H9 (cell line): ENCODE data around the gene CBX1. TPM values are rescaled to one million over a fixed set of nuclear protein-coding genes. Genes with fewer than 3 reads are reported as not detected.
A peak's percentile ranks its signal among the peaks of the same experiment; 100 is the strongest.

Experiments
- DNase-seq: peaks from one replicate; pipeline ENCODE4 v3.0.0-alpha.2; 2017
- H2AFZ ChIP-seq: one replicate; pipeline ENCODE4 v1.6.1; 2013; ENCODE audit warnings: mild to moderate bottlenecking, low read length, control low read depth, moderate library complexity
- H2AK5ac ChIP-seq: 2 replicates; pipeline ENCODE4 v1.6.1; 2013; ENCODE audit warnings: low read length, control low read depth, mixed read lengths; ENCODE audit not compliant: insufficient read length
- H2BK120ac ChIP-seq: one replicate; pipeline ENCODE4 v1.6.1; 2013; ENCODE audit warnings: low read depth, mild to moderate bottlenecking, low read length, control low read depth, inconsistent platforms; ENCODE audit not compliant: poor library complexity, severe bottlenecking
- H2BK12ac ChIP-seq: 2 replicates; pipeline ENCODE4 v1.6.1; 2013; ENCODE audit warnings: low read length, control low read depth, mixed read lengths, low read depth; ENCODE audit not compliant: insufficient read length
- H2BK15ac ChIP-seq: 2 replicates; pipeline ENCODE4 v1.6.1; 2013; ENCODE audit warnings: low read depth, low read length, control low read depth
- H2BK20ac ChIP-seq: one replicate; pipeline ENCODE4 v1.6.1; 2013; ENCODE audit warnings: low read depth, mild to moderate bottlenecking, low read length, control low read depth, inconsistent platforms; ENCODE audit not compliant: poor library complexity, severe bottlenecking
- H2BK5ac ChIP-seq: 2 replicates; pipeline ENCODE4 v1.6.1; 2013; ENCODE audit warnings: low read length, control low read depth, mixed read lengths; ENCODE audit not compliant: insufficient read length
- H3K14ac ChIP-seq: 2 replicates; pipeline ENCODE4 v1.6.1; 2013; ENCODE audit warnings: low read length, control low read depth; ENCODE audit not compliant: insufficient read depth
- H3K18ac ChIP-seq: 2 replicates; pipeline ENCODE4 v1.6.1; 2013; ENCODE audit warnings: low read depth, mild to moderate bottlenecking, mixed read lengths, low read length, control low read depth; ENCODE audit not compliant: insufficient read length
- H3K23ac ChIP-seq: 2 replicates; pipeline ENCODE4 v1.6.1; 2013; ENCODE audit warnings: low read length, control low read depth, mixed read lengths, low read depth; ENCODE audit not compliant: insufficient read length
- H3K23me2 ChIP-seq: 2 replicates; pipeline ENCODE4 v1.6.1; 2013; ENCODE audit warnings: low read depth, mild to moderate bottlenecking, mixed read lengths, low read length, control low read depth; ENCODE audit not compliant: insufficient read length, poor library complexity, severe bottlenecking
- H3K27ac ChIP-seq: 2 replicates; pipeline ENCODE4 v1.5.1; 2013; ENCODE audit warnings: low read length, control low read depth, mixed read lengths, low read depth; ENCODE audit not compliant: insufficient read length
- H3K27me3 ChIP-seq: 2 replicates; pipeline ENCODE4 v1.6.1; 2013; ENCODE audit warnings: low read length, control low read depth, inconsistent platforms; ENCODE audit not compliant: insufficient read depth
- H3K4ac ChIP-seq: 2 replicates; pipeline ENCODE4 v1.6.1; 2013; ENCODE audit warnings: low read depth, mild to moderate bottlenecking, control low read depth, inconsistent platforms, low read length, moderate library complexity
- H3K4me1 ChIP-seq: 2 replicates; pipeline ENCODE4 v1.6.1; 2013; ENCODE audit warnings: low read length, control low read depth, inconsistent platforms; ENCODE audit not compliant: insufficient read depth
- H3K4me2 ChIP-seq: 2 replicates; pipeline ENCODE4 v1.6.1; 2013; ENCODE audit warnings: low read length, control low read depth, mixed read lengths; ENCODE audit not compliant: insufficient read length, insufficient read depth
- H3K56ac ChIP-seq: 2 replicates; pipeline ENCODE4 v1.6.1; 2013; ENCODE audit warnings: low read depth, mild to moderate bottlenecking, mixed read lengths, low read length, control low read depth; ENCODE audit not compliant: insufficient read length
- H3K79me1 ChIP-seq: 2 replicates; pipeline ENCODE4 v1.6.1; 2013; ENCODE audit warnings: low read depth, mild to moderate bottlenecking, moderate library complexity, low read length, control low read depth, inconsistent platforms; ENCODE audit not compliant: insufficient read depth, poor library complexity, severe bottlenecking
- H3K79me2 ChIP-seq: 2 replicates; pipeline ENCODE4 v1.6.1; 2013; ENCODE audit warnings: low read length, control low read depth, inconsistent platforms; ENCODE audit not compliant: insufficient read depth
- H3K9ac ChIP-seq: 2 replicates; pipeline ENCODE4 v1.6.1; 2013; ENCODE audit warnings: low read length, control low read depth, mixed read lengths; ENCODE audit not compliant: insufficient read length; ENCODE audit errors: extremely low read depth
- H3K9me3 ChIP-seq: one replicate; pipeline ENCODE4 v1.6.1; 2013; ENCODE audit warnings: low read depth, low read length, inconsistent platforms; ENCODE audit not compliant: control insufficient read depth
- H3T11ph ChIP-seq: one replicate; pipeline ENCODE4 v1.6.1; 2013; ENCODE audit warnings: mild to moderate bottlenecking, low read length, control low read depth, inconsistent platforms
- H4K20me1 ChIP-seq: one replicate; pipeline ENCODE4 v1.6.1; 2013; ENCODE audit not compliant: control insufficient read depth, insufficient read length, insufficient read depth
- H4K5ac ChIP-seq: 2 replicates; pipeline ENCODE4 v1.6.1; 2013; ENCODE audit warnings: low read depth, mild to moderate bottlenecking, mixed read lengths, low read length, control low read depth; ENCODE audit not compliant: insufficient read length
- H4K8ac ChIP-seq: replicated peaks from 2 replicates; pipeline ENCODE4 v1.6.1; 2013; ENCODE audit warnings: low read length, control low read depth, mixed read lengths, low read depth; ENCODE audit not compliant: insufficient read length
- H4K91ac ChIP-seq: 2 replicates; pipeline ENCODE4 v1.6.1; 2013; ENCODE audit warnings: low read depth, mild to moderate bottlenecking, moderate library complexity, mixed read lengths, low read length, control low read depth; ENCODE audit not compliant: insufficient read length
- H3K27ac Mint-ChIP-seq, 3 experiments: 2 replicates in 2 of 3; 3 replicates in 1 of 3; pipeline ENCODE4 v1.8.0; 2020 to 2021; ENCODE audit warnings: mixed read lengths in 3 of 3, mild to moderate bottlenecking in 1 of 3, moderate library complexity in 1 of 3
- H3K27me3 Mint-ChIP-seq: 2 replicates; pipeline ENCODE4 v1.8.0; 2021; ENCODE audit warnings: low read depth, mild to moderate bottlenecking, moderate library complexity, mixed read lengths
- H3K36me3 Mint-ChIP-seq, 3 experiments: 2 replicates in 2 of 3; 3 replicates in 1 of 3; pipeline ENCODE4 v1.8.0; 2020 to 2021; ENCODE audit warnings: low read depth in 3 of 3, mixed read lengths in 3 of 3; ENCODE audit not compliant: insufficient read depth in 1 of 3
- H3K4me1 Mint-ChIP-seq, 2 experiments: 2 replicates each; pipeline ENCODE4 v1.8.0; 2020; ENCODE audit warnings: mixed read lengths in 2 of 2
- H3K4me3 Mint-ChIP-seq, 2 experiments: 2 replicates in 1 of 2; 3 replicates in 1 of 2; pipeline ENCODE4 v1.8.0; 2020 to 2021; ENCODE audit warnings: mild to moderate bottlenecking in 2 of 2, mixed read lengths in 2 of 2, moderate library complexity in 1 of 2
- H3K9me3 Mint-ChIP-seq, 2 experiments: 2 replicates in 1 of 2; 3 replicates in 1 of 2; pipeline ENCODE4 v1.8.0; 2020; ENCODE audit warnings: mild to moderate bottlenecking in 2 of 2, mixed read lengths in 2 of 2, moderate library complexity in 1 of 2
- CTCF ChIP-seq: fragments of 200-600 bp; sonication (generic); conservative IDR thresholded peaks from 3 replicates; pipeline ENCODE4 v1.8.0; 2021; ENCODE audit warnings: antibody characterized with exemption, mild to moderate bottlenecking
- WGBS: extraction: QIAGEN DNeasy Blood & Tissue Kit; methylation state at CpG from one replicate; pipeline ENCODE4 v1.1.7; 2013; ENCODE audit warnings: missing lambda C conversion rate, low lambda C conversion rate, mixed read lengths; ENCODE audit not compliant: insufficient read length; ENCODE audit errors: extremely low coverage; 5-methylcytosine and 5-hydroxymethylcytosine counted together
- total RNA-seq: library from RNA; stranded (reverse); gene quantifications from 2 replicates; pipeline ENCODE4 v1.2.1, GENCODE V29; 2021

Gene CBX1
- total RNA-seq, 1 experiment from 2014 or later = 155 TPM

- Histone ChIP-seq H4K20me1 (no peaks in the 10 kb centered on the region), H3K79me2 (peaks cover 8% of the 10 kb centered on the region; the same call in 1 of the 2 replicates)
These were observed 42.7 kb downstream of the CBX1 start for GRCh38 chr17:48058393-48059124.

More at GRCh38 chr17:48058393-48059124, 42.7 kb downstream of the CBX1 start:
- Histone ChIP-seq H2BK120ac (no peak overlapping the region), H2BK5ac (no peak overlapping the region), H3K79me1 (peaks cover 4% of the 10 kb centered on the region), H2AK5ac (no peak overlapping the region), H3K4me1 (peaks cover 5% of the 10 kb centered on the region; the same call in 1 of the 2 replicates), H3K4ac (no peak overlapping the region), H3K27me3 (no peaks in the 10 kb centered on the region), H3K27ac (no peak overlapping the region), H2BK15ac (no peak overlapping the region), H3K56ac (no peak overlapping the region), H3K23ac (no peak overlapping the region), H3K9me3 (no peaks in the 10 kb centered on the region), H3K9ac (no peak overlapping the region), H4K5ac (no peak overlapping the region), H4K91ac (no peak overlapping the region), H2AFZ (no peak overlapping the region), H4K8ac (no peak overlapping the region), H2BK12ac (no peak overlapping the region), H3K23me2 (peaks cover 8% of the 10 kb centered on the region), H3K18ac (no peak overlapping the region), H2BK20ac (no peak overlapping the region), H3T11ph (no peak overlapping the region), H3K14ac (no peak overlapping the region), H3K4me2 (no peak overlapping the region)
- H3K27me3 Mint-ChIP-seq = no peaks in the 10 kb centered on the region; the same call in 1 of the 2 replicates
- H3K4me1 Mint-ChIP-seq = peaks cover 37 to 50% of the 10 kb centered on the region in 2 experiments
- H3K27ac Mint-ChIP-seq = peak overlapping the region; percentile 73 to 99 (median 84)
- no peak for DNase-seq
- H3K36me3 Mint-ChIP-seq = peaks cover 64 to 75% (median 74%) of the 10 kb centered on the region in 3 experiments
- H3K4me3 Mint-ChIP-seq = peak overlapping the region in 1 of 2 experiments; percentile 31; a peak in 1 of 5 replicates
- H3K9me3 Mint-ChIP-seq = no peaks in the 10 kb centered on the region; a peak in 2 of 5 replicates
- no peak for TF ChIP-seq CTCF
- no CpG with 5 or more reads among the region's 11 CpGs for WGBS
